CD4-positive, alpha-beta T cell treated with Interferon gamma for 1 hour (primary cell): ENCODE data around the gene PKN2.

ENCODE experiments used
- DNase-seq: peaks from one replicate; pipeline ENCODE4 v3.0.0-alpha.2; 2020

The PKN2 gene

GRCh38 chr1:88683541-88684481 is at the start of gene PKN2:
Gene PKN2, plus strand, starts transcription at chr1:88684273. Its CDS starts 308 bp downstream, at chr1:88684581.
- peak; percentile 97 for DNase-seq

GRCh38 chr1:88634538-88634937 is 49.5 kb upstream of the PKN2 start:
- DNase-seq = no peak

GRCh38 chr1:88640060-88640459 is 44.0 kb upstream of the PKN2 start:
- DNase-seq = no peak

- DNase-seq = no peak
Measured at GRCh38 chr1:88645886-88646285, 38.2 kb upstream of the PKN2 start.

- no peak for DNase-seq
Measured at GRCh38 chr1:88646476-88647248, 37.4 kb upstream of the PKN2 start.

- no peak for DNase-seq
Measured at GRCh38 chr1:88647249-88647645, 36.8 kb upstream of the PKN2 start.

GRCh38 chr1:88647749-88648415 is 36.2 kb upstream of the PKN2 start:
- no peak for DNase-seq

- DNase-seq = no peak
Measured at GRCh38 chr1:88648706-88649105, 35.4 kb upstream of the PKN2 start.

GRCh38 chr1:88649932-88650331 is 34.1 kb upstream of the PKN2 start:
- no peak for DNase-seq

GRCh38 chr1:88650676-88651418 is 33.2 kb upstream of the PKN2 start:
- DNase-seq = no peak

- no peak for DNase-seq
Measured at GRCh38 chr1:88655140-88655539, 28.9 kb upstream of the PKN2 start.

GRCh38 chr1:88655685-88656299 is 28.3 kb upstream of the PKN2 start:
- no peak for DNase-seq

- DNase-seq = no peak
Measured at GRCh38 chr1:88658419-88658818, 25.7 kb upstream of the PKN2 start.

GRCh38 chr1:88659552-88659951 is 24.5 kb upstream of the PKN2 start:
- DNase-seq = no peak

GRCh38 chr1:88661188-88661587 is 22.9 kb upstream of the PKN2 start:
- no peak for DNase-seq

GRCh38 chr1:88661951-88662699 is 21.9 kb upstream of the PKN2 start:
- DNase-seq = no peak

GRCh38 chr1:88662723-88663122 is 21.4 kb upstream of the PKN2 start:
- no peak for DNase-seq

- DNase-seq = no peak
Measured at GRCh38 chr1:88668405-88668804, 15.7 kb upstream of the PKN2 start.

- DNase-seq = no peak
Measured at GRCh38 chr1:88670462-88670861, 13.6 kb upstream of the PKN2 start.

GRCh38 chr1:88673446-88673845 is 10.6 kb upstream of the PKN2 start:
- no peak for DNase-seq

- DNase-seq = no peak
Measured at GRCh38 chr1:88678405-88678804, 5.7 kb upstream of the PKN2 start.
